ENCODE data around the gene KBTBD12. TPM values are rescaled to one million over a fixed set of nuclear protein-coding genes. Genes with fewer than 3 reads are reported as not detected.

Gene KBTBD12
- total RNA-seq, 2 donors from 2014 or later, result not detected

GRCh38 chr3:128036119-128036518 lies 121.1 kb downstream of the KBTBD12 start:
- no peaks in the 10 kb centered on the region for H3K4me1 Mint-ChIP-seq (ENCODE audit: low read depth)
- peaks cover 11% of the 10 kb centered on the region for H3K27me3 Mint-ChIP-seq (ENCODE audit: low read depth)
- DNase-seq, result no peak
- no peaks in the 10 kb centered on the region for H3K9me3 Mint-ChIP-seq
- H3K4me3 Mint-ChIP-seq, result no peak overlapping the region
- peaks cover 0 to 3% of the 10 kb centered on the region in 2 donors for H3K36me3 Mint-ChIP-seq (ENCODE audit: insufficient read depth in 2 of 2)
- no peak for ATAC-seq (replicated peaks in 1 of 2)
- no peak overlapping the region for H3K27ac Mint-ChIP-seq

Other genes with a start within 250 kb of the KBTBD12 start
- gene ABTB1, start 242.3 kb upstream of the KBTBD12 start, total RNA-seq, result 10 to 100 TPM; 24.1 to 27.0 TPM
- gene MGLL, start 92.7 kb upstream of the KBTBD12 start, total RNA-seq, result 1 to 10 TPM; 1.7 to 2.3 TPM
- 100 to 1,000 TPM; 152 to 188 TPM for gene SEC61A1, start 137.2 kb downstream of the KBTBD12 start, total RNA-seq
- gene RUVBL1, start 208.6 kb downstream of the KBTBD12 start, total RNA-seq, result 10 to 100 TPM; 39.7 to 50.4 TPM
- 10 to 100 TPM; 15.7 to 17.2 TPM for gene EEFSEC, start 238.2 kb downstream of the KBTBD12 start, total RNA-seq